Stimulated activated naive CD8-positive, alpha-beta T cell treated with anti-CD3 and anti-CD28 coated beads, Interleukin-15, amount 100 ng/mL, for 72 hours (primary cell): ENCODE results near the gene UBAP2L.

Experiments
- ATAC-seq: fragments of 150-1000 bp; cut with Tn5 transposase; 2 replicates; pipeline ENCODE4 v1.10.0; 2021; ENCODE audit warnings: mild to moderate bottlenecking, moderate library complexity
- DNase-seq, 2 donors: peaks; one replicate each; pipeline ENCODE4 v3.0.0; 2021 to 2022
- H3K27ac Mint-ChIP-seq, 2 donors: one replicate each; pipeline ENCODE4 v1.8.0; 2022; ENCODE audit warnings: mild to moderate bottlenecking in 2 of 2, mixed read lengths in 2 of 2, moderate library complexity in 2 of 2
- H3K27me3 Mint-ChIP-seq: one replicate; pipeline ENCODE4 v1.8.0; 2022; ENCODE audit warnings: mixed read lengths
- H3K4me1 Mint-ChIP-seq: one replicate; pipeline ENCODE4 v1.8.0; 2022; ENCODE audit warnings: mild to moderate bottlenecking, mixed read lengths
- H3K4me3 Mint-ChIP-seq, 2 donors: one replicate each; pipeline ENCODE4 v1.8.0; 2022; ENCODE audit warnings: mild to moderate bottlenecking in 2 of 2, mixed read lengths in 2 of 2, moderate library complexity in 1 of 2
- H3K9me3 Mint-ChIP-seq, 2 donors: one replicate each; pipeline ENCODE4 v1.8.0; 2022; ENCODE audit warnings: mixed read lengths in 2 of 2

Gene UBAP2L

GRCh38 chr1:154220071-154220969 lies at the start of gene UBAP2L:
UBAP2L (plus strand) TSS chr1:154220955; CDS start chr1:154225124, 4,169 bp downstream.
- Mint-ChIP-seq H3K4me3 (peak within 1 kb of the TSS; percentile 91 to 97), H3K27me3 (no peaks in the 10 kb centered on the region), H3K9me3 (peaks cover 6 to 12% of the 10 kb centered on the region in 2 donors), H3K4me1 (peaks cover 71% of the 10 kb centered on the region), H3K27ac (peak within 1 kb of the TSS; percentile 97 to 100)
- peak; percentile 98 to 99 for DNase-seq
- peak; percentile 96 for ATAC-seq

- ATAC-seq: peak; percentile 46
- peaks cover 58% of the 10 kb centered on the region for H3K4me1 Mint-ChIP-seq
- peak overlapping the region; percentile 48 to 55 for H3K4me3 Mint-ChIP-seq
- H3K27me3 Mint-ChIP-seq: no peaks in the 10 kb centered on the region
- DNase-seq: no peak
- no peaks in the 10 kb centered on the region for H3K9me3 Mint-ChIP-seq
- peak overlapping the region; percentile 93 to 95 for H3K27ac Mint-ChIP-seq
These were observed 49.6 kb upstream of the UBAP2L start for GRCh38 chr1:154171223-154171583.

- H3K9me3 Mint-ChIP-seq: no peaks in the 10 kb centered on the region
- peaks cover 65% of the 10 kb centered on the region for H3K4me1 Mint-ChIP-seq
- peak overlapping the region in 1 of 2 donors; percentile 5 for H3K4me3 Mint-ChIP-seq
- no peak for DNase-seq
- no peak for ATAC-seq
- no peaks in the 10 kb centered on the region for H3K27me3 Mint-ChIP-seq
- H3K27ac Mint-ChIP-seq: peak overlapping the region; percentile 1 to 93
These were observed 48.9 kb upstream of the UBAP2L start for GRCh38 chr1:154171880-154172279.

- H3K4me3 Mint-ChIP-seq: no peak overlapping the region
- H3K4me1 Mint-ChIP-seq: peaks cover 85% of the 10 kb centered on the region
- H3K27me3 Mint-ChIP-seq: no peaks in the 10 kb centered on the region
- peak overlapping the region in 1 of 2 donors; percentile 35 for H3K27ac Mint-ChIP-seq
- no peaks in the 10 kb centered on the region for H3K9me3 Mint-ChIP-seq
- DNase-seq: no peak
- ATAC-seq: no peak
These were observed 46.1 kb upstream of the UBAP2L start for GRCh38 chr1:154174654-154175053.

GRCh38 chr1:154176337-154176736 lies 44.4 kb upstream of the UBAP2L start:
- DNase-seq: no peak
- H3K27me3 Mint-ChIP-seq: no peaks in the 10 kb centered on the region
- peak overlapping the region; percentile 3 to 49 for H3K4me3 Mint-ChIP-seq
- no peak for ATAC-seq
- peaks cover 83% of the 10 kb centered on the region for H3K4me1 Mint-ChIP-seq
- H3K27ac Mint-ChIP-seq: peak overlapping the region in 1 of 2 donors; percentile 83
- no peaks in the 10 kb centered on the region for H3K9me3 Mint-ChIP-seq

- no peaks in the 10 kb centered on the region for H3K27me3 Mint-ChIP-seq
- DNase-seq (no peak), ATAC-seq (no peak)
- H3K4me1 Mint-ChIP-seq: peaks cover 70% of the 10 kb centered on the region
- H3K27ac Mint-ChIP-seq: peak overlapping the region; percentile 10 to 20
- no peaks in the 10 kb centered on the region for H3K9me3 Mint-ChIP-seq
- peak overlapping the region; percentile 99 for H3K4me3 Mint-ChIP-seq
These were observed 42.7 kb upstream of the UBAP2L start for GRCh38 chr1:154178013-154178412.

GRCh38 chr1:154178911-154179811 lies 41.6 kb upstream of the UBAP2L start:
- Mint-ChIP-seq H3K4me1 (peaks cover 67% of the 10 kb centered on the region), H3K4me3 (peak overlapping the region; percentile 99), H3K27ac (peak overlapping the region; percentile 64 to 93), H3K9me3 (no peaks in the 10 kb centered on the region), H3K27me3 (no peaks in the 10 kb centered on the region)
- DNase-seq (no peak), ATAC-seq (no peak)

GRCh38 chr1:154179946-154180687 lies 40.6 kb upstream of the UBAP2L start:
- ATAC-seq (no peak), DNase-seq (no peak)
- H3K9me3 Mint-ChIP-seq: no peaks in the 10 kb centered on the region
- H3K27ac Mint-ChIP-seq: peak overlapping the region; percentile 64 to 93
- peak overlapping the region; percentile 99 for H3K4me3 Mint-ChIP-seq
- H3K4me1 Mint-ChIP-seq: peaks cover 60% of the 10 kb centered on the region
- H3K27me3 Mint-ChIP-seq: no peaks in the 10 kb centered on the region

- no peak for DNase-seq
- H3K4me1 Mint-ChIP-seq: peaks cover 46% of the 10 kb centered on the region
- H3K9me3 Mint-ChIP-seq: no peaks in the 10 kb centered on the region
- H3K4me3 Mint-ChIP-seq: peak overlapping the region; percentile 99
- ATAC-seq: no peak
- H3K27me3 Mint-ChIP-seq: no peaks in the 10 kb centered on the region
- peak overlapping the region; percentile 90 to 98 for H3K27ac Mint-ChIP-seq
These were observed 38.8 kb upstream of the UBAP2L start for GRCh38 chr1:154181944-154182343.

- ATAC-seq (peak; percentile 86), DNase-seq (peak; percentile 80 to 93)
- peak overlapping the region; percentile 90 to 98 for H3K27ac Mint-ChIP-seq
- no peaks in the 10 kb centered on the region for H3K27me3 Mint-ChIP-seq
- peaks cover 40% of the 10 kb centered on the region for H3K4me1 Mint-ChIP-seq
- no peaks in the 10 kb centered on the region for H3K9me3 Mint-ChIP-seq
- H3K4me3 Mint-ChIP-seq: peak overlapping the region; percentile 99
These were observed 38.3 kb upstream of the UBAP2L start for GRCh38 chr1:154182344-154183045.

- DNase-seq (peak; percentile 92 to 95), ATAC-seq (peak; percentile 80)
- H3K27me3 Mint-ChIP-seq: no peaks in the 10 kb centered on the region
- H3K4me3 Mint-ChIP-seq: peak overlapping the region; percentile 99
- peaks cover 32% of the 10 kb centered on the region for H3K4me1 Mint-ChIP-seq
- no peaks in the 10 kb centered on the region for H3K9me3 Mint-ChIP-seq
- peak overlapping the region; percentile 90 to 98 for H3K27ac Mint-ChIP-seq
These were observed 37.5 kb upstream of the UBAP2L start for GRCh38 chr1:154183046-154183915.

GRCh38 chr1:154186177-154186576 lies 34.6 kb upstream of the UBAP2L start:
- Mint-ChIP-seq H3K27me3 (peaks cover 2% of the 10 kb centered on the region), H3K4me1 (peaks cover 5% of the 10 kb centered on the region), H3K4me3 (no peak overlapping the region), H3K9me3 (no peaks in the 10 kb centered on the region), H3K27ac (no peak overlapping the region)
- DNase-seq (peak; percentile 70 to 79), ATAC-seq (no peak)

GRCh38 chr1:154186852-154187501 lies 33.8 kb upstream of the UBAP2L start:
- no peak for DNase-seq
- Mint-ChIP-seq H3K4me1 (peaks cover 3% of the 10 kb centered on the region), H3K9me3 (no peaks in the 10 kb centered on the region), H3K27me3 (peaks cover 10% of the 10 kb centered on the region), H3K4me3 (no peak overlapping the region), H3K27ac (no peak overlapping the region)
- ATAC-seq: no peak
